GM12878 (cell line): ENCODE data around the gene CES4A.

Experiments
- BRCA1 ChIP-seq: IDR thresholded peaks from 2 replicates; pipeline ENCODE4 v1.6.1; 2011; ENCODE audit warnings: low read depth, low read length, improper control_type of control experiment
- CHD4 ChIP-seq: fragments of 200-600 bp; sonication (generic); IDR thresholded peaks from 2 replicates; pipeline ENCODE4 v1.6.1; 2016; ENCODE audit warnings: mild to moderate bottlenecking
- CTCF ChIP-seq, 3 experiments: IDR thresholded peaks in 2 of 3; conservative IDR thresholded peaks in 1 of 3; 2 replicates each; pipeline ENCODE4 v1.5.1; 2011; ENCODE audit warnings: low read depth in 3 of 3, low read length in 3 of 3, mild to moderate bottlenecking in 3 of 3, control low read depth in 2 of 3, moderate library complexity in 2 of 3, inconsistent platforms in 1 of 3, mixed read lengths in 1 of 3; ENCODE audit not compliant: control insufficient read depth in 2 of 3, insufficient read depth in 1 of 3; ENCODE audit errors: extremely low read depth in 1 of 3
- EP300 ChIP-seq, 2 experiments: fragments of 150-350 bp in 1 of 2; IDR thresholded peaks; 2 replicates each; pipeline ENCODE4 v1.6.1; 2011 to 2012; ENCODE audit warnings: low read depth in 2 of 2, low read length in 2 of 2, borderline replicate concordance in 1 of 2, improper control_type of control experiment in 1 of 2, inconsistent platforms in 1 of 2; ENCODE audit not compliant: control insufficient read depth in 1 of 2
- POLR2AphosphoS5 ChIP-seq: IDR thresholded peaks from 2 replicates; pipeline ENCODE4 v1.6.1; 2011; ENCODE audit warnings: mild to moderate bottlenecking, low read length, inconsistent platforms
- RCOR1 ChIP-seq: conservative IDR thresholded peaks from 2 replicates; pipeline ENCODE4 v1.6.1; 2012; ENCODE audit warnings: low read depth, low read length, improper control_type of control experiment
- YY1 ChIP-seq: IDR thresholded peaks from 2 replicates; pipeline ENCODE4 v1.6.1; 2011; ENCODE audit warnings: low read depth, mild to moderate bottlenecking, low read length
- TF ChIP-seq, protein P1 (sequence below): IDR thresholded peaks from 2 replicates; pipeline ENCODE4 v1.6.1; 2011; ENCODE audit warnings: borderline replicate concordance, low read depth, mild to moderate bottlenecking, moderate library complexity, low read length; ENCODE audit not compliant: insufficient read depth, poor library complexity, severe bottlenecking
- TF ChIP-seq, protein P2 (sequence below): IDR thresholded peaks from 2 replicates; pipeline ENCODE4 v1.6.1; 2011; ENCODE audit warnings: low read depth, low read length, improper control_type of control experiment, borderline replicate concordance

DNA sequence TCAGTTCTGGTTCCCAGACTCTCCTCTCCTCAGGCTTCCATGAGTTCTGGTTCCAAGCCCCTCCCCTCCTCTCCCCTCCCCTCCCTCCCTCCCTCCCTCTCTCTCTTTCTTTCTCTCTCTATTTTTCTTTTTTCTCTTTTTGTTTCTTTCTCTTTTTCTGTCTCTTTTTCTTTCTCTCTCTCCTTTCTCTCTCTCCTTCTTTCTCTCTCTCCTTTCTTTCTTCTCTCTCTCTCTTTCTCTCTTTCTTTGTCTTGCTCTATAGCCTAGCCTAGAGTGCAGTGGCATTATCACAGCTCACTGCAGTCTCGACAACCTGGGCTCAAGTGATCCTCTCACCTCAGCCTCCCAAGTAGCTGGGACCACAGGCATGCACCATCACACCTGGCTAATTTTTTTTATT, 28.1 kb upstream of the CES4A start:
- TF ChIP-seq, protein P1, sequence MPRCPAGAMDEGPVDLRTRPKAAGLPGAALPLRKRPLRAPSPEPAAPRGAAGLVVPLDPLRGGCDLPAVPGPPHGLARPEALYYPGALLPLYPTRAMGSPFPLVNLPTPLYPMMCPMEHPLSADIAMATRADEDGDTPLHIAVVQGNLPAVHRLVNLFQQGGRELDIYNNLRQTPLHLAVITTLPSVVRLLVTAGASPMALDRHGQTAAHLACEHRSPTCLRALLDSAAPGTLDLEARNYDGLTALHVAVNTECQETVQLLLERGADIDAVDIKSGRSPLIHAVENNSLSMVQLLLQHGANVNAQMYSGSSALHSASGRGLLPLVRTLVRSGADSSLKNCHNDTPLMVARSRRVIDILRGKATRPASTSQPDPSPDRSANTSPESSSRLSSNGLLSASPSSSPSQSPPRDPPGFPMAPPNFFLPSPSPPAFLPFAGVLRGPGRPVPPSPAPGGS: no peak
- no peak for TF ChIP-seq EP300 (IDR thresholded peaks at IDR 0.05; ENCODE audit: borderline replicate concordance in 1 of 2, control insufficient read depth in 1 of 2, low read depth in 2 of 2, low read length in 2 of 2)
- TF ChIP-seq CTCF (IDR thresholded peaks at IDR 0.05 in 2 of 3, conservative IDR thresholded peaks at IDR 0.05 in 1 of 3; ENCODE audit: control insufficient read depth in 2 of 3, extremely low read depth in 1 of 3, insufficient read depth in 1 of 3, low read depth in 3 of 3, low read length in 3 of 3): no peak
- no peak for TF ChIP-seq POLR2AphosphoS5
- no peak for TF ChIP-seq BRCA1
- no peak for TF ChIP-seq CHD4
- TF ChIP-seq, protein P2, sequence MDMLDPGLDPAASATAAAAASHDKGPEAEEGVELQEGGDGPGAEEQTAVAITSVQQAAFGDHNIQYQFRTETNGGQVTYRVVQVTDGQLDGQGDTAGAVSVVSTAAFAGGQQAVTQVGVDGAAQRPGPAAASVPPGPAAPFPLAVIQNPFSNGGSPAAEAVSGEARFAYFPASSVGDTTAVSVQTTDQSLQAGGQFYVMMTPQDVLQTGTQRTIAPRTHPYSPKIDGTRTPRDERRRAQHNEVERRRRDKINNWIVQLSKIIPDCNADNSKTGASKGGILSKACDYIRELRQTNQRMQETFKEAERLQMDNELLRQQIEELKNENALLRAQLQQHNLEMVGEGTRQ: no peak
- TF ChIP-seq RCOR1: no peak
- no peak for TF ChIP-seq YY1
